ENCODE measurements around the gene CHADL.
A peak's percentile ranks its signal among the peaks of the same experiment; 100 is the strongest.

CHADL gene

DNA sequence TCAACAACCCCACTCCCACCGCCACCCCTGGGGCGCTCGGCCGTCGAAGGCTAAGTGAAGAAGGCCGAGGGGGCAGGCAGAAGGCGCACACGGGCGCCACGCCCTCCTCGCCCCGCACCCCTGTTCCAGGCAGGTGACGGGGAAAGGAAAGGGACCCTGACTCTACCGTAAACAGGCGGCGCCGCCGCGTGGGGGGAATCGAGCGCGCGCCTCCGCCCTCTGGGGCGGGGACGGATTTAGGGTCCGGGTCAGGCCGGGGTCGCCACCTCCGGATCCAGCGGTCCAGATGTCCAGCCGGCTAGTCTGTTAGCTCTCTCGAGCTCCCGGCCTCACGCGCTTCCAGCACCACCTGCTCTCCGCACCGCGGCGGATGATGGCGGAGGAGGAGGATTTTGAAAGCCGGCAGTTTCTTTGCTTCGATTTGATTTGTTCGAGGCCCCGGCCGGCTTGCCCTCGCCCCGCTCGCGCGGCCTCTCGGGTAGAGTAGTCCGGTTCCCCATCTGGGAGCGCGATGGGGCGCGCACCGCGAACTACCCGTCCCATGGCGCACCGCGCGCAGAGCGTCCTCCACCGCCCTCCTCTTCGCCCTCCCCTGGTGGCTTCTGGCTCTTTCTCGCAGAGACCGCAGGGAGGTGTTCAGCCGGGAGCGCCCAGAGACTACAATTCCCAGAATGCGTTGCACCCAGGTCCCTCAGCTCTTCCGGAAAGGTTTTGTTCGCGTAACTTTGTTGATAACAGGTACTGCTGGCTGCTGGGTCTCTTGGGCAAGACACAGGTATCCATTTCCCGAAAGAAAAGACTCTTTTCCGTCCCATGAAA, 45.3 kb upstream of the CHADL start, which contains the start of gene RANGAP1 (continued):
- TF ChIP-seq, protein P1, sequence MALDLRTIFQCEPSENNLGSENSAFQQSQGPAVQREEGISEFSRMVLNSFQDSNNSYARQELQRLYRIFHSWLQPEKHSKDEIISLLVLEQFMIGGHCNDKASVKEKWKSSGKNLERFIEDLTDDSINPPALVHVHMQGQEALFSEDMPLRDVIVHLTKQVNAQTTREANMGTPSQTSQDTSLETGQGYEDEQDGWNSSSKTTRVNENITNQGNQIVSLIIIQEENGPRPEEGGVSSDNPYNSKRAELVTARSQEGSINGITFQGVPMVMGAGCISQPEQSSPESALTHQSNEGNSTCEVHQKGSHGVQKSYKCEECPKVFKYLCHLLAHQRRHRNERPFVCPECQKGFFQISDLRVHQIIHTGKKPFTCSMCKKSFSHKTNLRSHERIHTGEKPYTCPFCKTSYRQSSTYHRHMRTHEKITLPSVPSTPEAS (tag by site-specific recombination; IDR thresholded peaks at IDR 0.05): no peak
- no peak for TF ChIP-seq ZNF521 (tag by site-specific recombination; IDR thresholded peaks at IDR 0.05)
- peak; percentile 78; the same call in 1 of the 2 replicates for TF ChIP-seq BCL11B (tag by site-specific recombination; IDR thresholded peaks at IDR 0.05; ENCODE audit: low read depth)
- TF ChIP-seq ZNF571 (tag by site-specific recombination; IDR thresholded peaks at IDR 0.05): no peak
- TF ChIP-seq ZNF776 (tag by site-specific recombination; IDR thresholded peaks at IDR 0.05; ENCODE audit: borderline replicate concordance): no peak
- no peak for TF ChIP-seq ZNF624 (tag by site-specific recombination; IDR thresholded peaks at IDR 0.05)
- TF ChIP-seq SETDB1 (IDR thresholded peaks at IDR 0.05; ENCODE audit: insufficient read length, low read length): no peak
- TF ChIP-seq KLF9 (tag by site-specific recombination; IDR thresholded peaks at IDR 0.05; ENCODE audit: low read depth): peak; percentile 77
- TF ChIP-seq ZFP69B (tag by site-specific recombination; IDR thresholded peaks at IDR 0.05): no peak
- no peak for TF ChIP-seq ZNF677 (tag by site-specific recombination; IDR thresholded peaks at IDR 0.05)
- no peak for TF ChIP-seq ZNF426 (tag by site-specific recombination; IDR thresholded peaks at IDR 0.05)
- TF ChIP-seq, protein P2, sequence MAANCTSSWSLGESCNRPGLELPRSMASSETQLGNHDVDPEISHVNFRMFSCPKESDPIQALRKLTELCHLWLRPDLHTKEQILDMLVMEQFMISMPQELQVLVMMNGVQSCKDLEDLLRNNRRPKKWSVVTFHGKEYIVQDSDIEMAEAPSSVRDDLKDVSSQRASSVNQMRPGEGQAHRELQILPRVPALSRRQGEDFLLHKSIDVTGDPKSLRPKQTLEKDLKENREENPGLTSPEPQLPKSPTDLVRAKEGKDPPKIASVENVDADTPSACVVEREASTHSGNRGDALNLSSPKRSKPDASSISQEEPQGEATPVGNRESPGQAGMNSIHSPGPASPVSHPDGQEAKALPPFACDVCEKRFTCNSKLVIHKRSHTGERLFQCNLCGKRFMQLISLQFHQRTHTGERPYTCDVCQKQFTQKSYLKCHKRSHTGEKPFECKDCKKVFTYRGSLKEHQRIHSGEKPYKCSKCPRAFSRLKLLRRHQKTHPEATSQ (tag by site-specific recombination; IDR thresholded peaks at IDR 0.05): no peak
- TF ChIP-seq ZEB2 (tag by site-specific recombination; IDR thresholded peaks at IDR 0.05): peak; percentile 52; the same call in 1 of the 2 replicates
- 0 out of 2 replicates have a peak, but pooled peaks have one; percentile 4 for TF ChIP-seq ZNF391 (tag by site-specific recombination; IDR thresholded peaks at IDR 0.05; ENCODE audit: borderline replicate concordance, low read depth)
- no peak for TF ChIP-seq ZNF155 (tag by site-specific recombination; IDR thresholded peaks at IDR 0.05)
- TF ChIP-seq ZNF548 (tag by site-specific recombination; IDR thresholded peaks at IDR 0.05): no peak
- TF ChIP-seq ZNF132 (tag by site-specific recombination; IDR thresholded peaks at IDR 0.05; ENCODE audit: borderline replicate concordance): no peak
- TF ChIP-seq GLI2 (tag by site-specific recombination; IDR thresholded peaks at IDR 0.05; ENCODE audit: borderline replicate concordance, low read depth): no peak
- no peak for TF ChIP-seq HOXC10 (CRISPR knock-in tag; IDR thresholded peaks at IDR 0.05)
- no peak for TF ChIP-seq ZNF311 (tag by site-specific recombination; IDR thresholded peaks at IDR 0.05; ENCODE audit: borderline replicate concordance)
- no peak for TF ChIP-seq ZNF791 (tag by site-specific recombination; IDR thresholded peaks at IDR 0.05)
- TF ChIP-seq ZFP37 (tag by site-specific recombination; IDR thresholded peaks at IDR 0.05): no peak; the same call in 1 of the 2 replicates
- TF ChIP-seq BCL11A (tag by site-specific recombination; IDR thresholded peaks at IDR 0.05; ENCODE audit: low read depth): peak; percentile 71
- no peak; the same call in 1 of the 2 replicates for TF ChIP-seq KLF1 (tag by site-specific recombination; IDR thresholded peaks at IDR 0.05)
- no peak for TF ChIP-seq ZNF555 (tag by site-specific recombination; conservative IDR thresholded peaks at IDR 0.05)
- TF ChIP-seq EGR2 (tag by site-specific recombination; IDR thresholded peaks at IDR 0.05; ENCODE audit: low read depth): no peak
- TF ChIP-seq, protein P3, sequence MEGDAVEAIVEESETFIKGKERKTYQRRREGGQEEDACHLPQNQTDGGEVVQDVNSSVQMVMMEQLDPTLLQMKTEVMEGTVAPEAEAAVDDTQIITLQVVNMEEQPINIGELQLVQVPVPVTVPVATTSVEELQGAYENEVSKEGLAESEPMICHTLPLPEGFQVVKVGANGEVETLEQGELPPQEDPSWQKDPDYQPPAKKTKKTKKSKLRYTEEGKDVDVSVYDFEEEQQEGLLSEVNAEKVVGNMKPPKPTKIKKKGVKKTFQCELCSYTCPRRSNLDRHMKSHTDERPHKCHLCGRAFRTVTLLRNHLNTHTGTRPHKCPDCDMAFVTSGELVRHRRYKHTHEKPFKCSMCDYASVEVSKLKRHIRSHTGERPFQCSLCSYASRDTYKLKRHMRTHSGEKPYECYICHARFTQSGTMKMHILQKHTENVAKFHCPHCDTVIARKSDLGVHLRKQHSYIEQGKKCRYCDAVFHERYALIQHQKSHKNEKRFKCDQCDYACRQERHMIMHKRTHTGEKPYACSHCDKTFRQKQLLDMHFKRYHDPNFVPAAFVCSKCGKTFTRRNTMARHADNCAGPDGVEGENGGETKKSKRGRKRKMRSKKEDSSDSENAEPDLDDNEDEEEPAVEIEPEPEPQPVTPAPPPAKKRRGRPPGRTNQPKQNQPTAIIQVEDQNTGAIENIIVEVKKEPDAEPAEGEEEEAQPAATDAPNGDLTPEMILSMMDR (tag by site-specific recombination; IDR thresholded peaks at IDR 0.05): peak; percentile 71
- no peak; the same call in 1 of the 2 replicates for TF ChIP-seq GLI4 (tag by site-specific recombination; IDR thresholded peaks at IDR 0.05)
- no peak for TF ChIP-seq MZF1 (tag by site-specific recombination; IDR thresholded peaks at IDR 0.05; ENCODE audit: borderline replicate concordance)
- TF ChIP-seq, protein P4, sequence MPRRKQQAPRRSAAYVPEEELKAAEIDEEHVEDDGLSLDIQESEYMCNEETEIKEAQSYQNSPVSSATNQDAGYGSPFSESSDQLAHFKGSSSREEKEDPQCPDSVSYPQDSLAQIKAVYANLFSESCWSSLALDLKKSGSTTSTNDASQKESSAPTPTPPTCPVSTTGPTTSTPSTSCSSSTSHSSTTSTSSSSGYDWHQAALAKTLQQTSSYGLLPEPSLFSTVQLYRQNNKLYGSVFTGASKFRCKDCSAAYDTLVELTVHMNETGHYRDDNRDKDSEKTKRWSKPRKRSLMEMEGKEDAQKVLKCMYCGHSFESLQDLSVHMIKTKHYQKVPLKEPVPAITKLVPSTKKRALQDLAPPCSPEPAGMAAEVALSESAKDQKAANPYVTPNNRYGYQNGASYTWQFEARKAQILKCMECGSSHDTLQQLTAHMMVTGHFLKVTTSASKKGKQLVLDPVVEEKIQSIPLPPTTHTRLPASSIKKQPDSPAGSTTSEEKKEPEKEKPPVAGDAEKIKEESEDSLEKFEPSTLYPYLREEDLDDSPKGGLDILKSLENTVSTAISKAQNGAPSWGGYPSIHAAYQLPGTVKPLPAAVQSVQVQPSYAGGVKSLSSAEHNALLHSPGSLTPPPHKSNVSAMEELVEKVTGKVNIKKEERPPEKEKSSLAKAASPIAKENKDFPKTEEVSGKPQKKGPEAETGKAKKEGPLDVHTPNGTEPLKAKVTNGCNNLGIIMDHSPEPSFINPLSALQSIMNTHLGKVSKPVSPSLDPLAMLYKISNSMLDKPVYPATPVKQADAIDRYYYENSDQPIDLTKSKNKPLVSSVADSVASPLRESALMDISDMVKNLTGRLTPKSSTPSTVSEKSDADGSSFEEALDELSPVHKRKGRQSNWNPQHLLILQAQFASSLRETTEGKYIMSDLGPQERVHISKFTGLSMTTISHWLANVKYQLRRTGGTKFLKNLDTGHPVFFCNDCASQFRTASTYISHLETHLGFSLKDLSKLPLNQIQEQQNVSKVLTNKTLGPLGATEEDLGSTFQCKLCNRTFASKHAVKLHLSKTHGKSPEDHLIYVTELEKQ (tag by site-specific recombination; IDR thresholded peaks at IDR 0.05; ENCODE audit: borderline replicate concordance): no peak
- TF ChIP-seq, protein P5, sequence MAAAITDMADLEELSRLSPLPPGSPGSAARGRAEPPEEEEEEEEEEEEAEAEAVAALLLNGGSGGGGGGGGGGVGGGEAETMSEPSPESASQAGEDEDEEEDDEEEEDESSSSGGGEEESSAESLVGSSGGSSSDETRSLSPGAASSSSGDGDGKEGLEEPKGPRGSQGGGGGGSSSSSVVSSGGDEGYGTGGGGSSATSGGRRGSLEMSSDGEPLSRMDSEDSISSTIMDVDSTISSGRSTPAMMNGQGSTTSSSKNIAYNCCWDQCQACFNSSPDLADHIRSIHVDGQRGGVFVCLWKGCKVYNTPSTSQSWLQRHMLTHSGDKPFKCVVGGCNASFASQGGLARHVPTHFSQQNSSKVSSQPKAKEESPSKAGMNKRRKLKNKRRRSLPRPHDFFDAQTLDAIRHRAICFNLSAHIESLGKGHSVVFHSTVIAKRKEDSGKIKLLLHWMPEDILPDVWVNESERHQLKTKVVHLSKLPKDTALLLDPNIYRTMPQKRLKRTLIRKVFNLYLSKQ (tag by site-specific recombination; IDR thresholded peaks at IDR 0.05; ENCODE audit: borderline replicate concordance): no peak

Data from HEK293 (cell line).